22Rv1 (cell line): Measurements from ENCODE around the gene VPS9D1.

Experiments used
- ZFX ChIP-seq: fragments of 450-650 bp; IDR thresholded peaks from 2 replicates; pipeline ENCODE4 v1.6.1; 2017; ENCODE audit warnings: antibody characterized with exemption, borderline replicate concordance
- TF ChIP-seq, protein P1 (sequence below): fragments of 450-650 bp; IDR thresholded peaks from 2 replicates; pipeline ENCODE4 v1.5.1; 2017; ENCODE audit warnings: mild to moderate bottlenecking

DNA sequence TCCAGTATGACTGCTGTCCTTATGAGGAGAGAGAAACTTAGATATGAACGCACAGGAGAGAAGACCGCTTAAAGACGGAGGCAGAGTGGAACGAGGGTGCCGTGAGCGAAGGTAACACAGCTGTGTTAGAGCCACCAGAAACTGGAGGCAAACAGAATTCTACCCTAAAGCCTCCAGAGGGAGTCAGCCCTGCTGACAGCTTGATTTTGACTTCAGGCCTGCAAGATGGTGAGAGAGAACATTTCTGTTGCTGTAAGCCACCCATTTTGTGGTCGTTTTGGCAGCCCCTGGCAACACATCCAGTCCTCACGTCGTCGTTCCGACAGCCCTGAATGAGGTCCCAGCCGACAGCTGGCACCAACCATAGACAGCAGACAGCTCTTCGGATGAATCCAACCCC, 16.4 kb downstream of the VPS9D1 start:
- TF ChIP-seq, protein P1, sequence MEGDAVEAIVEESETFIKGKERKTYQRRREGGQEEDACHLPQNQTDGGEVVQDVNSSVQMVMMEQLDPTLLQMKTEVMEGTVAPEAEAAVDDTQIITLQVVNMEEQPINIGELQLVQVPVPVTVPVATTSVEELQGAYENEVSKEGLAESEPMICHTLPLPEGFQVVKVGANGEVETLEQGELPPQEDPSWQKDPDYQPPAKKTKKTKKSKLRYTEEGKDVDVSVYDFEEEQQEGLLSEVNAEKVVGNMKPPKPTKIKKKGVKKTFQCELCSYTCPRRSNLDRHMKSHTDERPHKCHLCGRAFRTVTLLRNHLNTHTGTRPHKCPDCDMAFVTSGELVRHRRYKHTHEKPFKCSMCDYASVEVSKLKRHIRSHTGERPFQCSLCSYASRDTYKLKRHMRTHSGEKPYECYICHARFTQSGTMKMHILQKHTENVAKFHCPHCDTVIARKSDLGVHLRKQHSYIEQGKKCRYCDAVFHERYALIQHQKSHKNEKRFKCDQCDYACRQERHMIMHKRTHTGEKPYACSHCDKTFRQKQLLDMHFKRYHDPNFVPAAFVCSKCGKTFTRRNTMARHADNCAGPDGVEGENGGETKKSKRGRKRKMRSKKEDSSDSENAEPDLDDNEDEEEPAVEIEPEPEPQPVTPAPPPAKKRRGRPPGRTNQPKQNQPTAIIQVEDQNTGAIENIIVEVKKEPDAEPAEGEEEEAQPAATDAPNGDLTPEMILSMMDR = no peak
- no peak for TF ChIP-seq ZFX
